ENCODE data around the gene TRABD2B.

TRABD2B gene

DNA sequence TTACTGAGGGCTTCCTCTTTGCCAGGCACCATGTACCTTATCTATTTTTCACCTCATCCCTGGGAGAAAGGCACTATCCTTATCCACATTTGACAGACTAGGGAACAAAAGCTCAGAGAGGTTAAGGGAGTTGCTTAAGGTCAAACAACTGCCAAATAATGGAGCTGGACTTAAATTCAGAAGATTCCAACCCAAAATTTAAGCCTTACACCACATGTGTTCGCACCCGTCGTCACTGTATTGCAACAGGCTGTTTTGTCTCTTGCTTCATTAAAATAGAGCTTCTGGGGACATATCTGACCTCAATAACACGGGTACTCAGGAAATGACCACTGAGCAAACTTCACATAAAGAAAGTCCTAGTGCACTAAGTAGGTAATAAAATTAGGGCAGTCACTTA, 62.0 kb downstream of the TRABD2B start:
- no peak for DNase-seq (ENCODE audit: low spot score)

DNA sequence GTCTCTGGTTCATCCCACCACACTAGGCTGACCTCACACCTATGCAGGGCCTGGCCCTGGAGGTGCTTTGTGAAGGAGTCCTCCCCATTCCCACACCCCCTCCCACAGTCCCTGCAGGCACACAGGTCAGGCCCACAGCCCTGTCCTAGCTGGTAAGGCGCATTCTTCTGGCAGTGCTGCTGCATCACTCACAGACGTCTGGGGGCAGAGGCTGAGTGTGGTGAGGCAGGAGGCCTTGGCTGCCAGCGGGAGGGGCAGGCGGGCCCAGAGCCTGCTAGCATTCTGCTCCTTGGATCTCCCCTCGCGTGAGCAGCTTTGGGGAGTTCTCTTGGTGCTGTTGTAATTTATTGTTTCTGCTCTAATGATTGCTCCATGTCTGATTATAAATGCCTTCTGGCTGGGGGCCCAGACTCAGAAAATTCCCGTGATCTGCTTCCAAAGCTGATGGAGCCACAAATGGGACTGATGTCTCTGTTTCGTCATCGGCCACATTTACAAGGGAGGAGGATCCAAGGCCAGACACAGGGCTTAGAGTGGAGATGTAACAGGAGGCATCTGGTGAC, 62.9 kb downstream of the TRABD2B start:
- DNase-seq (ENCODE audit: low spot score): no peak

DNA sequence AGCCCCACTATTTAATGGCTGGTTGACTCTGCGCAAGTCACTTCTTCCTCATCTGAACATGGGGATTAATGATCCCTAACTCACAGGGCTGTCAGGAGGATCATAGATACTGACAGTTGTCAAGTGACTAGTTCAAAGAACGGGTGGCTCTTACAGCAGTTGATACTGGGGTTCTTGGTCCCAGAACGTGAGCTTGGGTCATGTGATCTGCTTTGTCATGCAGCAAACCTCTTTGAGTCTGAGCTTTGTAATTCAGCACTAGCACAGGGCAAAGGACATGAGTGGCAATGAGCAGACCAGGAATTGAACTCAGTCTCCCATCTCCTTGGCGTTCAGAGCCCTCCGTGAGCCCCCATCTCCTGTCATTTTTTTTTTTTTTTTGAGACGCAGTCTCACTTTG, 64.4 kb downstream of the TRABD2B start:
- DNase-seq (ENCODE audit: low spot score): no peak

DNA sequence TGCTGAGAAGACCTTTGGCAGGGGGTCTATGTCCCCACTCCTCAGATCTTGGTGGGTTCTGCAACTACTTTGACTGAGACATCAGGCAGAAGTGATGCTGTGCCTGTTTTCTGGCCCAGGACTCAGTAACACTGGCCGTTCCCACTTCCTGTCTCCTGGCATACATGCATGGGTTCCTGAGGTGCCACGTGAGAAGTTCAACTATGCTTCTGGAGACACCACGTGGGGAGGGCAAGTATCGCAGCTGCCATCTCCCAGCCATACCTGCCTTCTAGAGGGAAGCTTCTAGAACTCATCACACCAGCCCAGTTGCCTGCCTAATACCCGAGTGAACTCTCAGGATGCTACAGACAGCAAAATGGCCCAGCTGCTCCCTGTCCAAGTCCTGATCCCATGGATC, 65.8 kb downstream of the TRABD2B start:
- DNase-seq (ENCODE audit: low spot score): no peak

DNA sequence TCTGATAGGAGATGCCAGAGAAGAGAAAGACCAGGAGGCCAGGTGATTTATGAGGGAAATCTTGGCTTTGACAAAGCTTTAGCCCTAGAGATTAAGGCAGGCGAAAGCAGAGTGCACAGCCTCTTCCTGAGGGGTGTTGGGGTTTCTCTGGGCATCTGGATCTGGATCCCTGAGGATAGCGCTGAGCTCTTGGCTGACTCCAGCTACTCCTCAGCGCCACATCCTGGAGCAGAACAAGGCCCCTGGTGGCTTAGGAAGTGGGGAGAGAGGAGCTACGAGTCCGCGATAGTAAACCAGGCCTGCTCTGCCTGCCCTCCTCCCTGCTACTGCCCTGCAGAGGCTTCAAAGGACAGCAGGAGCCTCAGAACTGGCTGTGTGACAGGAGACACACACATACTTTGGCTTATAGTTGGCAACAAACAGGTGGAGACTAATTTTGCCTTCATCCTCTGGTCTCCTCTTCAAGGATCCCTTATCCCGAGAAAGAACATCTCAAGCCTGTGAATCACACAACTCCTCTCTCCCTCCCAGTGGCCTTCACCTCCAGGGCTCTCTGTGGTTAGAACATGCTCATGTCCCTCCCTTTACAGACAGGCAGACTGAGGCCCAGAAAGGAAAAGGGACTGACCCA, 66.9 kb downstream of the TRABD2B start:
- no peak for DNase-seq (ENCODE audit: low spot score)

DNA sequence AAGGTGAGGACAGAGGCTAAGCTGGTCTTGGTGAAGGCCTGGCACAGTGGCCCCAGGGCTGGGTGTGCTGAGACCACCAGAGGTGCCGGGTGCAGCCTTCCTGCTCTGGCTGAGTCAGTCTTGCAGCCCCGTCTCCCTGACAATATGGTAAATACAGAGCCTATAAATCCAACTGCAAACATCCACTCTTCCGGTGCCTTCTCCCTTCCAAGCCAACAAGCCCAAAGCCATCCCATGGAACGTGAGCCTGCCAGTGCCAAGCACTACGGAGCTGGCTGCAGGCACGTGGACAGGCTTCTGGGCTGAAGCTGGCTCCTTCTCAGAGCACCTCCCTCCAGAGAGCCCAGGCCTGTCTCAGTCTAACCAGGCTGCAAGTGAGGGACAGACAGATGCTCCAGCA, 70.0 kb downstream of the TRABD2B start:
- DNase-seq (ENCODE audit: low spot score): no peak

DNA sequence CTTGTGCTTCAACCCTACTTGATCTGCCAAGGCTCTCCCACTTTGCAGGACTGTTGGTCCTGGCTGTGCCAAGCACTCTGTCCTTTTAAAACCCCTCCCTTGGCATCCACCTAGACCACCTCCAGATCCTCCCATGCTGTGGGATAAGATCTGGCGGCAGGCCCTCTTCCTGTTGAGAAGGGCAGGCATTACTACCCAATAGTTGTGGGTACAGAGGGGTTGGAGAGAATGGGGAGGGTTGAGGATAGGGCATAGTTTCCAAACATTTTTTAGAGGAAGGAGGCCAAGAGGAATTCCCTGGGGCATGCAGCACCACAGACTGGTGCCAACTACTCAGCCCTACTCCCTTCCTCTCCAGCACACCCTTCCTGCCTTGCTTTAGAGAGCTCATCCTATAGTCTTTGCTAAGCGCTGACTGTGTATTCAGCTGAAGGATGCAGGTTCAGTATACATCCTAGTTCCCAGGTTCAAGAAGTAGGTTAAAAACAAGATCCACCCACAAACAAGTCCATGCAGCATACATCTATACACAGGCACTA, 70.7 kb downstream of the TRABD2B start:
- no peak for DNase-seq (ENCODE audit: low spot score)

DNA sequence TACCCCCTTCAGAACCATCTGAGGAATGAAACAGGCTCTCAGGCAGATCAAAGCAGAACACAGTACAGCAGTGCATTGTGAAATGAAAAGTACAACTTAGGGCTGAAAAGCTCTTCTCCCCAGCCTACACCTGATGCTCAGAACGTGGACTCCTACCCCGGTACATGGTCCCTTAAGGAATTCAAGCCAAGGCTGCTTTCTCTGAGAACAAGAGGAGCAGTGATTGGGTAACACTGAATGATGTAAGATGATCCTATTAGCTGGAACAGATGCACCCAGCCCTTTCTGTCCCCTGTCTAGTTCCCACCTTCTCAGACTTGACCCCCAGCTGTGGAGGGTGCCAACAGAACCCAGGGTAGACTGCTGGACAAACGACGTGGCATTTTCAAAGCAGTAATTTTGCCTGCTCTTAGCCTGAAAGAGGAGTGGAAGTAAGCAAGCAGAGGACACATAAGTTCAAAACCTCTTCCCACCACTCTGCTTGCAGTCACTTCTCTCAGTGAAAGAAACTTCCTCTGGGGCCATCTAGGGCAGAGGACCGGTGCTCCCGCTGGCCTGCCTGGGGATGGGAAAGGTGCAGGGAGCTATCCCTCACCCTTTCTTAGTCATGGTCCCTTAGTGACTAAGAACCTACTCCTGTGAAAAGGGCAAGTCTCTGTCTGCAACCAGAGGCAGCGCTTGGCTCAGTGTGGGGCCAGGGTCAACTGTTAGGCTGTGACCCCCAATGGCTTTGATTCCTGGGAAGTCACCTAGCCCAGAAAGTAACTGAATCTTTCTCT, 72.7 kb downstream of the TRABD2B start:
- DNase-seq (ENCODE audit: low spot score): no peak

DNA sequence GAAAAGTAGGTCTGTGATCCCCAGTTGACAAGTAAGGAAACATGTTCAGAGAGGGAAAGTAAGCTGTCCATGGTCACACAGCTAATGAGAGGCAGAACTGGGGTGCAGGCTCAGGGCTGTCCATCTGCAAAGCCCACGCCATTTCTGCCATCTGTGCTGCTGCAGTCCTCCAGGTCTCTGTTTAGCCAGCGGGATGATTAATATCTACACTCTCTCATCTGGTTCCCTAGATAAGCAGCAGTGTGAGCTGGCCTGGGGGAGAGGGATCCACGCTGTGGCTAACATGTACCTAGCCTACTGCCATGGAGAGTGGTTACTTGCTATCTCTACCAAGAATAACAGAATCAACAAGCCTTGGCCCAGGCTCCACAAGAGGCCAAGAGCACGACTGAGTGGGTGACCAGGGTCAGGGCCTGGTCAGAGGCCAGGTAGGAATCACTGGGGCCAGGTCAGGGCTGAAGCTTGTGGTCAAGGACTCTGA, 75.2 kb downstream of the TRABD2B start:
- DNase-seq (ENCODE audit: low spot score): no peak

DNA sequence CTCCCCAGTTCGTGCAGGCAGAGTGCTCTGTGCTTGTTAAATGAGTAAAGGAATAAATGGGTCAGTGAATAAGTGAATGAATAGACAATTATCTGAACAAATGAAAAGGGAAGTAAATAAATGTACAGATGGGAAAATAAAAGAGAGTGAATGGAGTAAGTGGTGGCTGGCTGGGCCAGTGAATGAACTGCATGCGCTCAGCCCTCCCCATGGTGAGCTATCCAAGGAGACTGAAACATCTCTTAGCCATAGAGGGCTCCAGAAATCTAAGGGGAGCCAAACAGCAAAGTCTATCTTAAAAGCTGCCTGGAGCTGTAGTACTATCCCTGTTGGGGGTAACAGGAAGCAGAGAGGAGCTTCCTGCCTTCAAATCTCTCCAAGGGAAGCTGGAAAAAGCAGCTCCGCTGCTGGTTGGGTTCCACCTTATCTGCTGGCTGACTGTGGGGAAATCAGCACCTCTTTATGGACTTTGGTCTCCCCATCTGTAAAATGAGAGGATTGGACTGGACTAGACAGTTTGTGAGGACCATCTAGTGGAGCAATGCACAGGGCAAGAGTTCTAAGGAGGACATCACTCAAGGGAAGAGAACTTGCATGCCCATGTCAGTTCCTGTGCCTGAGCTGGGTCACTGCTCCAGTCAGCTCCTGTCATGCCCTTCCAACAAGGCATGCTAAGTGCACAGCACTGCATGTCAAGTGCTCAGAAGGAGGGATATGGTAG, 77.9 kb downstream of the TRABD2B start:
- DNase-seq (ENCODE audit: low spot score): no peak

DNA sequence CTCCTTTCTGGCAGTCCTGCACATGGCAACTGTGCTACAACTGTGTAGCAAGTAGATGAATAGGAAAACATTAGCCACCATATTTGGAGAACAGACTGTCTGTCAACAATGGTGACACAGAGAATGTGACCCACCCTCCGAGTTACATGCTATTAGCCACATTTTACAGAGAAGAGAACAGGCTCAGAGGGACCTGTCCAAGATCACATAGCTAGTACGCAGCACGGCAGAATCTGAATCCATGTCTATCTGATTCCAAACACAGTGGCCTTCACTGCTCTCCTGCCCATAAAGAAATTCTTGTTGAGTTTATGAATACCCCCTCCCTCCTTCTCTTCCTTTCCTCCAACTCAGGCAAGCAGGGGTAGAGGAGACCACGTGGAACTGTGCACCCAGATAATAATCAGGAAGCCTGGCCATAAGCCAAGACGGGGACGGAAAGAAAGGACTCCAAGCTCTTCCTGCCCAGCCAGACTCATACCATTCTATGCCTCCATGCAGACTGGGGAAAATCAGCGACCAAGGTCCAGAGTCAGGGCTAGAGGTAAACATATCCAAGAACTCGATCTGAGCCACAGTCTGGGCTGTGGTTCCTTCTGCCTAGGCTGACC, 78.8 kb downstream of the TRABD2B start:
- DNase-seq (ENCODE audit: low spot score): no peak

DNA sequence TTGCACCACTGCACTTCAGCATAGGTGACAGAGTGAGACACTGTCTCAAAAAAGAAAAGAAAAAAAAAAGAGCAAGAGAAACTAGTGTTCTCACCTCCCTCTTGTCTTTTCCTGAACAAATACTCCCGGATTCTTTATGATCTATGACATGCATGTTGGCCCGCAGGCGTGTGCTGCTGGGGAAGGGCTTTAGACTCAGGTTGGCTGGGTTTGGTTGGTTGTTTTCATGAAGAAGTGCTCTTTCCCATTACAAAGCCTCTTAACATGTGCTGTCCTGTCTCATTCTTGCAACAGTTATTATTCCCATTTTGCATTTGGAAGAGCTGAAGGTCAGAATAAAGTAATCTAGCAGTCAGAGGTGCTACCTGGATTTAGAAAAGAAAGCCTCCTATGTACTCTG, 79.5 kb downstream of the TRABD2B start:
- DNase-seq (ENCODE audit: low spot score): no peak

DNA sequence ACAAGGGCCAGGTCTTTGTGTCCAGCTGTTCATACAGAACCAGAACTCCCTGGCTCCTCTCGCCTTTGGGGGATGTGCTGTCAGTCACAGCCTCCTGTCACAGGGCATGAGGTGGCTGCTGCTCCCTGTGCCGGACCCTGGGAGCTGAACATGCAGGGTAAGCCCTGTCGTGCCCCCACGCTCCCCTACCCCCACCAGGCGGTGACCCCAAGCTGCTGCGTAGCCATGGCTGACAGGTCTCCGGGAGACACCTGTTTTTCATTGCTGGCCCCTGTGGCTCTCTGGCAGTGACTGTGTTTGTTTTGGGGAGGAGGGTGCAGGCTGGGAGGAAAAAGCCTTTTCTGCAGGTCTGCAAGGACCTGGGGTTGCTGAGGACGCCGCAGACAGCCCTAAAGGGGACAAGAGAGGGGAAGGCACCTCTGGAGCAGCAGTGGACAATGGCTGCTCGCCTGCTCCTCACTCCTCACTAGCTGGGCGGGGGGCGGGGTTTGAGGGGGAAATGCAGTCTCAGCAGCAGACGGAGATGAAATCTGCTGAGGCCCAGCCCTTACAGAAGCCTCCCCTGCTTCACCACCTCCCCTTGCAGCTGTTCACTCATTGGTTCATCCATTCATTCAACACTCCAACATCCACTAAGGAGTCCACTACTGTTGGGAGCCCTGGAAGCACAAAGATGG, 81.4 kb downstream of the TRABD2B start:
- no peak for DNase-seq (ENCODE audit: low spot score)

DNA sequence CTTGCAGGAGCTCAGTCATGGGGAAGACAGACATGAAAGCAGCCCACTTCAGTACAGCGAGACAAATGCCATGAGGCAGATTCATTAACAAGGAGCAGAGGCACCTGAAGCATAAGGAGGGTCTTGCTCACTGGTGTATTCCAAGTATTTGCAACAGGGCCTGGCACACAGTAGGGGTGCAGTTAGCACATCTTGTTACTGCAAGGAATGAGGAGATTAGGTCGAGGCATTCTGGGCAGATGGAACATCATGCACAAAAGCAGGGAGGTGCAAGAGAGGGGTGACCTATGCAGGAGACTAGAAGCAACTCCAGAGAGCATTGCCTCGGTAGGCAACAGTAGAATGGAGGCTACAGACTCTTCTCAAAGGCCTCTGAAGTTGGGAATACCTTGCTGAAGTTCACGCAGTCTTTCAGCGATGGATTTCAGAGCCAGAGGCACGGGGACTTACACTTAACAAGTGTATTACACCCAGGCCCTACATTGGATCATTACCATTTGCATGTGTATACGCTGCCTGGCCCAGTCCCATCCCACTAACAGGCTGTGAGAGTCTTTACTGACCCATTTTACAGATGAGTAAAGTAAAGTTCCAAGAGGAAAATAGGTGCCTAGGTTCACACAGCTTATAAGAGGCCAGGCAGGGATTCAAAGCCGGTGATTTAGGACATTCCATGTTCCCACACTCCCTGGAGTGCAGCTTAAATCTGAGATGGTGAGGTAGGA, 82.1 kb downstream of the TRABD2B start:
- DNase-seq (ENCODE audit: low spot score): no peak

DNA sequence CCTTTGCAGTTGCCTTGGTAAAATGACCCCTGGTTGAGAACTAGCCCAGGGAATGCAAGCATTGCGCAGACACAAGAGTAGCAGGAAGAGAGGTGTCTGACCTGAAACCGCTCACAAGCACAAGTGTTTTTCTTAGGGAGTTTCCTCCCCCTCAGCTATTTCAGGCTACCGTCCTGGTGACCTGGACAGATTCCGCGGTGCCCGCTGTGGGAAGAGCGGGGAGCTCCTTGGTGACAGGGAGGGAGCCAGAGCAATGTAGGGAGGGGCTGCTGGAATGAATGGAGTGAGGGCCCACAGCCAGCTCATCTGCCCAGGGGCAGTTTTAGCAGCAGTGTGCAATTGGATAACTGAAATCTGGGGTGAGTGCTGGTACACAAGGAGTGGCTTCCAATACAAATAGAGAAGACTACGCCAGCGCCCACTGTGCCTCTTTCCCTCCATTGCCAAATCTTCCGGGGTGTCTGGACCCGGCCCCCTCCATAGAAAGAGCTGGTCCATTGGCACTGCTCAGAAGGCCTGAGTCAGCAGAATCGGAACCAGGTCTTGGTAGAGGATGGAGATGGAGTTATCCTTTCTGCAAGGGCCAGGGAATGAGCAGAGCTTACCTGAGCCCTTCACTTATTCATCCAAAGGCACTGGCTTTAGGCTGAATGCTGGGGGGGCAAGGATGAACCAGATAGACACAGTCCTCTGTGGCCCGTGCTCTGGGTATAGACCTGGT, 82.8 kb downstream of the TRABD2B start:
- no peak for DNase-seq (ENCODE audit: low spot score)

DNA sequence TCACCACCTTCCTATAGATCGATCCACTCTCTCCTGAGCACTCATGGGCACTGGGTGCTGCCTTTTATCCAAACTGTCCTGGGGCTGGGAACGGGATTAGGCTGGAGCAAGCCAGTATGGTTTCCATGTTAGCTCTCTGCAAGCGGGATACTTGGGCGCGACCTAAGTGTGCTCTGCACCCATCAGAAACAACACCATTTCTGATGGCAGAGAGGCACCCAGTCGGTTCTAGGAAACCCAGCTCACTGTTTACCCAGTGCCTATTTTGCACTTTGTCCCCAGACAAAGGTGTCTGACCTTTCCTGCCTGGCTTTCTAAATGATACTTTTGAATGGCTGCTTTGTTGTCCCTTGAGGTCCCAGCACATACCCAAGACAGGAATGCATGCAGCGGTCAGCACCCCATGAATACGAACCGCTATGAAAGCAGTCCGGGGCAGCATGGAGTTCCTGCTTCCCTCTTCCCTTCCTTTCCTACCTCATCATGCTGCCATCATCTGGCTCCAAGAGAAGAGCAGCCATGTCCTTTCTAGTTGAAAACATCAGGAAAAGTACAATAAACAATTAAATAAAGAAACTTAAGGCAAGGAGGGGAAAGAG, 83.9 kb downstream of the TRABD2B start:
- DNase-seq (ENCODE audit: low spot score): no peak

DNA sequence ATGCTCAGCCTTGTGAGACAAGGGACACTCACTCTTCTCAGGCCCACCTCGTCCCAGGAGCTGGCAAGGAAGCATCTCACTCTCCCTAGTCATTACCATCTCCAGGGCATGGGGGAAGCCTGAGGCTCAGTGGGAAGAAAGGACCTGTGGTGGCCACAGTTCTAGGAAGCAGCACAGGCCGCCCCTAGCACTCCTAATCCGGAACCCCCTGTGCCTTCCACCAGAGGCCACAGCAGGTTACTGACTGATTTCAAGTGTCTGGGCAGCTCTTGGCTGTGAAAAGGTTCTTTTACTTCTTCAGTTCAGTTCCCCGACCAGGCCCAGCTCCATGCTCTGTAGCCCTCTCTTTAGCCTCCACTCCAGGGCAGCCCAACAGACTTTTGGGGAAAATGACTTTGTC, 84.4 kb downstream of the TRABD2B start:
- DNase-seq (ENCODE audit: low spot score): no peak

DNA sequence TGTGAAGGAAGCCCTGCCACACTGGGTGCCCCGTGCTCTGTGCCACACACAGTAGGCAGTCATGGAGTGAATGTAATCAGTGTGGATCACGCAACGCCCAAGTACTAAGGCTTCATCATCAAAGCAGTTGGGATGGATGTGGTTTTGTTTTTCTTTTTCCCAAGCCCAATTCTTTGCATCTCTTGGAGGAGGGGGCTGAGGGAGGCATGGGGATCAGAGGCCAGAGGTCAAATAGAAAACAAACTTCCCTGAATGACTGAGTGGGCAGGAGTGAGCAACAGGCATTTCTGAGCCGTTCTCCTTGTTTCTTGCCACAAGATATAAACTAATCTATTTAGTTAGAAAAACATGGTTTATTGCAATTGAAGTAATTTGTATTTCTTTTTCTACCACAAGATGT, 85.3 kb downstream of the TRABD2B start:
- DNase-seq (ENCODE audit: low spot score): no peak

DNA sequence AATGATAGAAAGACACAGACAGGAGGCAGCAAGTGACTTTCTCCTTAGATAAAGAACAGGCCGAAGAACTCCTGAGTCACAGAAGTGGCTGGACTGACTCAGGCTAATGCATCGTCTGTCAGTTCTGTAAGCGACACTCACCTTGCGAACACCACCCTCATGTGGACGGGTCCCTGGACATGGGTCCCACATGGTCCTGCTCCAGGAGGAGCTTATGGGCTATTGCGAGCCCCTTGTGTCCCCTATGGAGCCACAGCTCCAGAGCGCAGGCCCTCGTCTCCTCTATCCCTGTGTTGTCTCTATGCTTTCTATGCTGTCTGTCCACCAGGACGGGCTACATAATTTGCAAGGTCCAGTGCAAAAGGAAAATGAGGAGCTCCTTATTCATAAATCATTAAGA, 85.8 kb downstream of the TRABD2B start:
- DNase-seq (ENCODE audit: low spot score): no peak

DNA sequence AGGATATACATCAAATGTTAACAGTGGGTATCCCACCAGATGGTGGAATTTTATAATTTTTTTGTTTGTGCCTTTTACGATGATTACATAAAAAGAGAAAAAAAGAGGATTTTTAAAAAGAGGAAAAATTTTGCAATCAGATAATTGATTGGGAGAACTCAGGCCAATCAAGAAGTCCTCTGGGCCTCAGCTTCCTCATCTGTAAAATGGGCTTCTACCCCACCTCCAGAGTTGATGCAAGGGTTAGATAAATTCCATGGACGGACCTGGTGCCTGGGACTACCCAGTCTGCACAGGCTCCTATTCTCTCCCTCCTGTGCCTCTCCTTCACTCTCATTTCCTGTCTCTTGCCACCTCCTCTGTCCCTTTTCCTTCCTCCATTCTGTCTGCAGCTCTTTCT, 88.9 kb downstream of the TRABD2B start:
- DNase-seq (ENCODE audit: low spot score): no peak

All from GM03348 (cell line).